Tongue (tissue), 2 donors: ENCODE results near the gene FZD2. TPM values are rescaled to one million over a fixed set of nuclear protein-coding genes. Genes with fewer than 3 reads are reported as not detected.
A peak's percentile ranks its signal among the peaks of the same experiment; 100 is the strongest.
"Not testable (repeated sequence)": the region's sequence is repeated elsewhere in the genome, so short reads cannot be mapped to it uniquely, and the experiment has no call there.

Experiments
- DNase-seq: peaks from one replicate; pipeline ENCODE4 v3.0.0-alpha.2; 2015
- total RNA-seq: library from RNA; depleted of rRNA; stranded (reverse); fragments of >200 nt; gene quantifications from one replicate; pipeline ENCODE4 v1.2.3, GENCODE V29; 2014

Gene FZD2
- total RNA-seq, 1 donor from 2014 or later: 11.6 TPM

DNA sequence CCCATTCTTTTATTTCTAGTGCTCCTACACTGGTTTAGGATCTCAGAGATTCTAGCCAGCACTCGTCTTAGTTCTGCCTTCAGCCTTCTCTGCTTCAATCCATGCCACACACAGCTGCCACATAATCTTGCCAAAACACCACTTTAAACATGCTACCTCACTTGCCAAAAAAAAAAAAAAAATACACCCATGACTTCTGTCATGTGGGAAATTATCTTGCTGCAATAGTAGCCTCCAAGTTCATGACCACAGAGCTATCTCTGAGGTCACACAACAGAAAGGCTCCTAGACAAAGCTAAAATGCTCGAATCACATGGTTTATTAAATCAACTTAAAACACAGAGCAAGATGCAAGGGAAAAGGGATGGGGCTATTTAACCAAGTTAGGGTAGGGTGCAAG, 18.1 kb downstream of the FZD2 start:
- DNase-seq: peak; percentile 63

DNA sequence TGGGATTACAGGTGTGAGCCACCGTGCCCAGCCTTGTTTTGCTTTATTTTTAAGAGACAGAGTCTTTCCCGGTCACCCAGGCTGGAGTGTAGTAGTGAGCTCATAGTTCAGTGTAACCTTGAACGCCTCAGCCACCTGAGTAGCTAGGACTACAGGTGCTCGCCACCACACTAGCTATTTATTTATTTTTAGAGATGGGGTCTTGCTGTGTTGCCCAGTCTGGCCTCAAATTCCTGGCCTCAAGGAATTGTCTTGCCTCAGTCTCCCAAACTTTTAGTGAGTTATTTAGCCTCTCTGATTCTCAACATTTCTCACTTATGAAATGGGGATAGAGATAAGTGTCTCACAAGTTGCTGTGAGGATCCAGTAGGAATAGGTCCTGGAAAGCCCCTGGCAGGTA, 21.7 kb downstream of the FZD2 start:
- DNase-seq: no peak

DNA sequence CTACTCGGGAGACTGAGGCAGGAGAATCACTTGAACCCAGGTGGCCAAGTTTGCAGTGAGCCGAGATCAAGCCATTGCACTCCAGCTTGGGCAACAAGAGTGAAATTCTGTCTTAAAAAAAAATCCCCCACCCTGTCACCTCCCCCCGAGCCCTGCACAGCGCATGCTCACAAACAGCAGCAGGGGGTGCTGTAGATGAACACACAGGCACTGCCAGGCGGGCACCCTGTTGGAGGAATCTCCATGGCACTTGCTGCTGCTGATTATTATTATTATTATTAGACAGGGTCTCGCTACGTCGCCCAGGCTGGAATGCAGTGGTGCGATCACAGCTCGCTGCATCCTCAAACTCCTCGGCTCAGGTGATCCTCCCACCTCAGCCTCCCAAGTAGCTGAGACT, 24.6 kb downstream of the FZD2 start:
- DNase-seq: no peak

DNA sequence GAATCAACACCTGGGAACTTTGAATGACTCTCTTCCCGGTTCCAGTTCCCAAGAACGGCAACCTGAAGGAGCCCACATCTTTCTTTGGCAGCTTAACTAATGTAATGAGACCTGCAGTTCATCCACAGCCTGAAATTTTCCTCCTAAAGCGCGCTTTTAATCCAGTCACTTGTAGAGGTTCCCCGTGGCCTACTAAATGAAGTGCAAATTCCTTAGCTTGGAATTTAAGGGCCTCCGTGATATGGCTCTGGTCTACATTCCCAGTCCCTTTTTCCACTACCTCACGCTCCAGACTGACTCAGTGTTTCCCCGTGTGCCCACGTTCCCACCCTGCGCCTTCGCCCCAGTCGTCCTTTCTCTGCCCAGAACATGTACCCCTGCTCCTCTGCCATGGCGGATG, 27.2 kb downstream of the FZD2 start:
- DNase-seq: no peak

GRCh38 chr17:44585315-44585714, 28.0 kb downstream of the FZD2 start:
- no peak for DNase-seq

- no peak for DNase-seq
Measured at GRCh38 chr17:44587339-44587738, 30.1 kb downstream of the FZD2 start.

DNA sequence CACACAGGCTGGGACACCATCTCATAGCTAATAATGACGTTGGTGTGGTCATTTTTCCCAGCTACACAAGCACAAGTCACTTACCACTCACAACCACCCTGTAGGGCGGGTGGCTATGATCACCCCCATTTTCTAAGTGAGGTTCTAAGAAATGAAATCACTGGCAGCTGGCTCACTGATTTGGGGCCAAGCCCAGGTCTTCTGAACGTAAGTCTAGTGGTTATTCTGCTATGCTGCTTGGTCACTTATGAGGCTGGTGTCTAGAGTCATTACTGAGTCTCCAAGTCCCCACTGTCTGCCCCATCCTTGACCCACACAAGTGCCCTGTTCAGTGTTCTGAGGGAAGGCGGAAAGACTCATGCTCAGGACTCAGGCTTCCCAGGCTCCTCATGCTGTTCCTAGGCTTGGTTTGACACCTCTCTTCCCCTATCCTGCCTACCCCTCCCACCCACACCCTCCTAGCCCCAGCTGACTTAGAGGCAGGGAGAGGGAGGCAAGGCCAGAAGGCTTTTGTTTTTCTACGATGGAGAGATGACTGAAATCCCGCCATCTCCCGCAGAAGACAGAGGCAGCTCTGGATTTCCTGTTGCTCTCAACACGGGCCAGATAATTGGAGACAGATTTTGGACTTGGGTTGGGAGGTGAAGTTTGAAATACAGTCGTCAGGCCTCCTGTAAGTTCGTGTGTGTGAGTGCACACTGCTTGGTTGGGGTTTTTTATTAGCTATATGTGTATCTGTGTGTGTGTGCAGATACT, 32.2 kb downstream of the FZD2 start:
- DNase-seq: no peak

- not testable (repeated sequence) for DNase-seq
Measured at GRCh38 chr17:44590072-44590462, 32.8 kb downstream of the FZD2 start.

- not testable (repeated sequence) for DNase-seq
Measured at GRCh38 chr17:44590762-44591161, 33.5 kb downstream of the FZD2 start.

DNA sequence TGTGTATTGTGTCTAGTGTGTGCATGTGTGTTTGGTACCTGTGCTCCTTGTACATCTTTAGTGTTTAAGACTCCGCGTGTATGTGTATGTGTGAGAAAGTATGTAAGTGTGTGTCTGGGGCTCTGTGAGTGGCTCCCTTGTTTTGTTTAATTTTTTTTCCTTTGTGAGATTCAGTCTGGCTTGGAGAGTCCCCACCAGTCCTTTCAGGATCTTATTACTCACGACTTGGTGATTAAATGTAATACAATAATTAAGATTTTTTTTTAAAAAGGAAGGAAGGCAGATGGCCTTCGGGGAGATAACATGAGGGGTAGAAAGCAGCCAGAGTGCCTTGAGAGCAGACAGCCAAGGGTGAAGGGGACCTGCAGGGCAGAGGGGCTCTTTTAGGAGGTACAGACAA, 33.9 kb downstream of the FZD2 start:
- no peak for DNase-seq

DNA sequence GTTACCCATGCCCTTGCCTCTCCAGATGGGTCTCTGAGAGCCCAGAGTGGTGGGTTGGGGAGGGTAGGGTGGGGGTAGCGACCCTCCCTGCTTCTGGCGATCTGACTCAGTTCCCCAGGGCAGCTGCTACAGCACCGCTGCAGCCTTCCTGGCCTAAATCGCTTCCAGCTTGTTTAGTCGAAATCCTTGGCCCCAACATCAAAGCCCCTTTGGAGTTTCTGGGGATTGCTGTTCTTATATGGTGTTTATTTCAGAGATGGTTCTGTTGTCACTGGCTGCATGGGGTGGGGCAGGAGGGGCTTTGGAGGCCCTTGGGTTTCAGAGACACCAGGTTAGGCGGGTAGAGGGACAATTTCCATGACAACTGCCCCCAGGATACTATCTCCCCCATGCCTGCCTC, 35.9 kb downstream of the FZD2 start:
- DNase-seq: peak; percentile 63

- DNase-seq: no peak
Measured at GRCh38 chr17:44595216-44595775, 38.0 kb downstream of the FZD2 start.

GRCh38 chr17:44598329-44598728, 41.0 kb downstream of the FZD2 start:
- DNase-seq: no peak

GRCh38 chr17:44598932-44599297, 41.6 kb downstream of the FZD2 start:
- no peak for DNase-seq

DNA sequence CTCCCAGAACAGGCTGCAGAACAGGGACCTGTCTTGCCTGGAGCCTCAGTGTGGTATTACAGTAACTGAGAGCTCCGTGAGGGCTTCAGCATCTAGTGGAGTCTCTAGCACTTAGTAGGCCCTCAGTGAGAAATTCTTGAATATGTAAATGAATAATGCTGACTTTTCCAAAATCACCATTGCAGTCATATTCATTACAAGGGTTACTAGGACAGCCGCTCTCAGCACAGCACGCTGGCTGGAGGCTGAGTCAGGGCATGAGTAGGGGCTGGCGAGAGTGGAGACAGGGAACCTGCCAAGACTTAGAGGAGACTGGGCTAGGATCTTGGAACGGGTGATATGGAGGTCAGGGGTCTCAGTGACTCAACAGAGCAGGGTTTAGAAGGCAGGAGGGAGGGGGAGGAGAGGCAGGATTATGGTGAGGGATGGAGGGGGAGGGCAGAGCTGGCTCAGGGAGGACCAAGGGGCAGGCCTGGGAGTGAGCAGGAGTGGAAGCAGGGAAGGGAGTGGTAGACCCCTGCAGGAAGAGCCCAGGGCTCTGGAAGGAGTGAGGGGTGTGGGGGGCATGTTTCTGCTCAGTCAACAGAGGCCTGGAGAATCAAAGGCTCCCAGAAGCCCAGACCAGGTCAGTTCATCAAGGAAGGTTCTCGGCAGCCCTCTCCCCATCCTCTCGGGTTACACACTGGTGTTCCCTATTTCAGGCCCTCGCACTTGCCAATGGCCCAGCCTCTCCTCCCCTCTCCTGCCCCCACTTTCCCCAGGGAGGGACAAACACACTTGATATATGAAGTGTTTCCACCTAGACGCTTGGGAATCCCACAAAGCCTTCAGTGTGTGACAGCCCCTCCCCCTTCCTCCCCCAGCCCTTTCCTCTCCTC, 42.3 kb downstream of the FZD2 start:
- peak; percentile 41 for DNase-seq

- peak; percentile 70 for DNase-seq
Measured at GRCh38 chr17:44601539-44601938, 44.3 kb downstream of the FZD2 start.

DNA sequence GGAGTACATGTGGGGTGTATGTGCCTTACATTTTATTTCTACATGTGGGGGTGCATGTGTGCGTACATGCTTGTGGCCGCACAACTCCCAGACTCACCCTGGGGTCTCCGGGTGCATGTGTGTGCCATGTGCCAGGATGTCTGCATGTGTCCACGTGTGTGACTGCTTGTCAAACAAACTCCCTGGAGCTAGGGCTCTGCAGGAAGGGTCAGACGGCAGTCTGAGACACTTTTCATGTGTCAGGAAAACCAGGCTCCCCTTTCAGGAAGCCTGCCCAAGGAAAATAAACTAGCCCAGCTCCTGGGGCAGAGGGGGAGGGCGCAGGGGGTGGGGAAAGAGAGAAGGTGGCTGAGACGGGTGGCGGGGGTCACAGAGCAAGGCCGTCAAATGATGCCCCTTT, 44.7 kb downstream of the FZD2 start:
- DNase-seq: no peak

DNA sequence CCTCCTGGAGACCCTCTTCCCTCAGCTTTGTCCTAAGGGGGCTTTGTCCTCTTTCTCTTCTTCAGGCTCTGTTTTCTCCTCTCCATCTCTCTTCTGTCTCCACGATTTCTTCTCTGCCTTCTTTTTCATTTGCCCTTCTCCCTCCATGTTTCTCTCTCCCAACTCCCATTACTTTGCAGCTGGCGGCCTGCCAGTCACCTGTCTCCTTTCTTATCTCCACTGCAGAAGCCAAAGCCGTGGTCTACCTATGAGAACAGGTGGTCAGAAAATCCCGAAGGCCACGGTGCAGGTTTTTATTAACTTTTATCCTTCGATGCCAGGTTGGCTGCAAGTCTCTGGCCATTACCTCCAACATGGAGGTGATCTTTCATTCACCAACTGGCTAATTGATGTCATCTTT, 45.1 kb downstream of the FZD2 start:
- DNase-seq: peak; percentile 28

GRCh38 chr17:44602970-44603369, 45.7 kb downstream of the FZD2 start:
- no peak for DNase-seq

DNA sequence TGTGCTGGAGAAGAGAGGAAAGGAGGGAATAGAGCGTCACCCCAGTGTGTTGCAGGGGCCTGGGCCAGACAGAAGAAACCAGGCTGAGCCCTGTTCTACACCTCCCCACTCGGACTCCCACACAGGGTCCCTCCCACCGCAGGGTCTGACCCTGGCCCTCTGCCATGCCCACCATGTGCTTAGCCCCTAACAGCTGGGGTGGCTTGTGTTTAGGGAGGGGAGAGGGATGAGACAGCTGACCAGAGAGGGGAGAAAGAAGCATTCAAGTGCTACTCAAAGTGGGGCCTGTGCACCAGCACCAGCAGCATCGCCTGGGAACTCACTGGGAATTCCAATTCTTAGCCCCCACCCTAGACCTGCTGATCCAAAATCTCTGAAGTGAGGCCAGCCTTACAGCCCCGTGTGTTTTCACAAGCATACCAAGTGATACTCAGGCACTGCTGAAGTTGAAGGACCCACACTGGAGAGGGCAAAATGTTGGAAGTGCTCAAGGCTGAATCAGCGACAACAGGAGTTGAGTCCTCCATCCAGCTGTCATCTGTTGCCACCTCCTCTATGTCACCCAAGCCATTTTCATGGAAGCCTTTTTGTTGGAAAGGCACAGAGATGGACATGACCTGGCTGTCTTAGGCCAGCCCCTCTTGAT, 47.0 kb downstream of the FZD2 start:
- peak; percentile 85 for DNase-seq

DNA sequence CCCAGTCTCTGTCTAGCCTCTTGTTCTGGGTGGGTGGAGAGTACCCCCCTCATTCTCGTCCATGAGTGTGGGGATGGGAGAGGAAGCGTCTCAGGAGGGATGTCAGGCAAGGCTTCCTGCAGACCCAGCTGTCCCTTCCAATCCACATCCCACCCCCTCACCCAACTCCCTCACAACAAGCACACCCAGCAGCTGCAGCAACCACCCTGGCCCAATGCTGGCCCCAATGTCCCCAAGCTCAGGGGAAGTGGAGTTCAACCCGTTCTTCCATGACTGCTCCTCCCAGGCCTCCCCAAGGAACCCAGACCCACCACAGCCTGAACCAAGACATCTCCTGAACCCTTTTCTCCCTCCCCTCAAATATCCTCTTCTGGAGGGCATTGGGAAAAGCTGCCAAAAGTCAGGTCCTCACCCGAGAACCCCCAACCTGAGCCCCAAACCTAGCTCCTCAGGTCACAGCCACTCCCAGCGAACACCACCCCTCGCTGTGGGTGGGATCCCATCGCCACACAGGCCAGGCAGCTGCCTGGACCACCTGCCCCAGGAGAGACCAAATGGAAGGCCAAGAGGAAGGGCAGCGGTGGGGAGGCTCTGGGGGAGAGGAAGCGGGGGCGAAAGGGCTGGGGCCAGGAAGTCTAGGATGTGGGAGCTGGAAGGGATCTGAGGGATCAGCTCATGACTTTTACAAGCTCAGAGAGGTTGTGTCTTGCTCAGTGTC, 47.6 kb downstream of the FZD2 start:
- peak; percentile 69 for DNase-seq

DNA sequence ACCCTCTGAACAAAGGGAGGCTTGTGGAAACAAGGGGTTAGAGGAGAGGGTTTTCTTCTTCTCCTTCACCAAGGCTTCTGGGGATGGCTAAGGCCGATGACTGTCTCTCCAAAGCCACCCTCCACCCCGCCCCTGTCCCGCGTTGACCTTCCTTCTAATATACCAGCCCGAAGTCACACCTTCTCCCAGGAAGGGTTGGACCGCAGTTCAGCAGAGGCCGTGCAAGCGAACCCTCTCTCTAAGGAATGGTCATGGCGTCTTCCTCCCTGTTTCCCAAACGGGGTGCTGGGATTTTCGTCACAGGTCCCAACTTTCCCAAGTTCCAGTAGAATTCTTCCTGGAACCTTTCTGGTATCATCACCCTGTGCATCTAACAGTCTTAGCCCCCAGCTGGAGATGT, 49.4 kb downstream of the FZD2 start:
- no peak for DNase-seq
